22Rv1 (cell line): ENCODE measurements around the gene RCBTB1.
A peak's percentile ranks its signal among the peaks of the same experiment; 100 is the strongest.

Experiments
- ZFX ChIP-seq: fragments of 450-650 bp; IDR thresholded peaks from 2 replicates; pipeline ENCODE4 v1.6.1; 2017; ENCODE audit warnings: antibody characterized with exemption, borderline replicate concordance
- TF ChIP-seq, protein P1 (sequence below): fragments of 450-650 bp; IDR thresholded peaks from 2 replicates; pipeline ENCODE4 v1.5.1; 2017; ENCODE audit warnings: mild to moderate bottlenecking

DNA sequence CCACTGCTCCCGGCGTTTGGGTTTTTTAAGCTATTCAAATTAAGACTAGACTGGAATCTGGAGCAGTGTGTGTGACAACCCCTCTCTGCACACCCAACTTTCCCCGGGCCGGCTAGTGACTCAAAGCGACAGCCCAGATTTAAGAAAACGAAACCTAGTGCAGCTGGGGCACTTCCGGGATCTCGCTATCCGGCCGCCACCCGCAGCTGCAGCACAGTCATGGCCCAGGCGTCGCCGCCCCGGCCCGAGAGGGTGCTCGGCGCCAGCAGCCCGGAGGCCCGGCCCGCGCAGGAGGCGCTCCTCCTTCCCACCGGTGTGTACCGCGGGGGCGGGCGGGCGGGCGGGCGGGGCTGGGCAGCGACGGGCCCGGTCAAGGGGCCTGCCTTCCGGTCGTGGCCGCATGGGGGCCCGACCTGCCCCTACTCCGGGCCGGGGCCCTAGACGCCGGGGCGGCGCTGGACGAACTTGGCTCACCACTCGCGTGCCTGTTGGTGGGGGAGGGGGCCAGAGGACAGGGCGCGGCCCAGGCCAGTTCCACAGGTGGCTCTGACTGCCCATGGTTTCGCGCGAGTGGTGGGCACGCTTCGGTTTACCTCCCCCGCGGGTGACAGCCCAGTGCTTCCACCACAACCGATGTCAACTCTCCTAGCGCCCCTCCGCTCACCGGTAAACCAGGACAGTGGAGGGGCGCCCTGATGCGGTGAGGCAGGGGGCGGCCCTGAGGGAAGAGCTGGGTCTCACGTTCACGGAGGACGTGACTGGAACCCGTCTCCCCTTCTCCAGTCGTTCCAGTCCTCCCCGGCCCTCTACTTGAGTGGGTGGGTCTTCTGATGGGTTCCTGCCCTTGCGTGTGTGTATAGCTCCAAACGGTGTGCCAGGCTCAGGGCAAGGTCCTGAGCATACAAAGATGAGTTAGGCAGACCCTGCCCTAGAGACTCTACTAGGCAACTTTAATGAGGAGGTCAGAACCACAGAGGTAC, 89.3 kb downstream of the RCBTB1 start, which contains the start of gene PHF11:
- TF ChIP-seq, protein P1, sequence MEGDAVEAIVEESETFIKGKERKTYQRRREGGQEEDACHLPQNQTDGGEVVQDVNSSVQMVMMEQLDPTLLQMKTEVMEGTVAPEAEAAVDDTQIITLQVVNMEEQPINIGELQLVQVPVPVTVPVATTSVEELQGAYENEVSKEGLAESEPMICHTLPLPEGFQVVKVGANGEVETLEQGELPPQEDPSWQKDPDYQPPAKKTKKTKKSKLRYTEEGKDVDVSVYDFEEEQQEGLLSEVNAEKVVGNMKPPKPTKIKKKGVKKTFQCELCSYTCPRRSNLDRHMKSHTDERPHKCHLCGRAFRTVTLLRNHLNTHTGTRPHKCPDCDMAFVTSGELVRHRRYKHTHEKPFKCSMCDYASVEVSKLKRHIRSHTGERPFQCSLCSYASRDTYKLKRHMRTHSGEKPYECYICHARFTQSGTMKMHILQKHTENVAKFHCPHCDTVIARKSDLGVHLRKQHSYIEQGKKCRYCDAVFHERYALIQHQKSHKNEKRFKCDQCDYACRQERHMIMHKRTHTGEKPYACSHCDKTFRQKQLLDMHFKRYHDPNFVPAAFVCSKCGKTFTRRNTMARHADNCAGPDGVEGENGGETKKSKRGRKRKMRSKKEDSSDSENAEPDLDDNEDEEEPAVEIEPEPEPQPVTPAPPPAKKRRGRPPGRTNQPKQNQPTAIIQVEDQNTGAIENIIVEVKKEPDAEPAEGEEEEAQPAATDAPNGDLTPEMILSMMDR, result 0 out of 2 replicates have a peak, but pooled peaks have one; percentile 10
- no peak for TF ChIP-seq ZFX
